Gastroesophageal sphincter (tissue), 3 donors: ENCODE data around the gene WDFY3.

Experiments
- EP300 ChIP-seq: sonication (generic); formaldehyde crosslinking; IDR thresholded peaks from one replicate; pipeline ENCODE4 v1.6.1; 2017; ENCODE audit warnings: antibody characterized with exemption, mild to moderate bottlenecking
- POLR2A ChIP-seq, 2 donors: fragments of 450-650 bp; IDR thresholded peaks; one replicate each; pipeline ENCODE4 v1.6.1; 2017; ENCODE audit warnings: antibody characterized with exemption in 2 of 2, mild to moderate bottlenecking in 2 of 2, moderate library complexity in 1 of 2
- POLR2AphosphoS5 ChIP-seq: sonication (generic); formaldehyde crosslinking; IDR thresholded peaks from one replicate; pipeline ENCODE4 v1.6.1; 2017; ENCODE audit warnings: antibody characterized with exemption
- TF ChIP-seq, protein P1 (sequence below), 4 experiments: fragments of 200-600 bp in 2 of 4; fragments of 450-650 bp in 2 of 4; sonication (generic) in 1 of 4; IDR thresholded peaks; one replicate each; pipeline ENCODE4 v1.5.1; 2017 to 2019; ENCODE audit warnings: antibody characterized with exemption in 4 of 4, mild to moderate bottlenecking in 2 of 4, moderate library complexity in 2 of 4

DNA sequence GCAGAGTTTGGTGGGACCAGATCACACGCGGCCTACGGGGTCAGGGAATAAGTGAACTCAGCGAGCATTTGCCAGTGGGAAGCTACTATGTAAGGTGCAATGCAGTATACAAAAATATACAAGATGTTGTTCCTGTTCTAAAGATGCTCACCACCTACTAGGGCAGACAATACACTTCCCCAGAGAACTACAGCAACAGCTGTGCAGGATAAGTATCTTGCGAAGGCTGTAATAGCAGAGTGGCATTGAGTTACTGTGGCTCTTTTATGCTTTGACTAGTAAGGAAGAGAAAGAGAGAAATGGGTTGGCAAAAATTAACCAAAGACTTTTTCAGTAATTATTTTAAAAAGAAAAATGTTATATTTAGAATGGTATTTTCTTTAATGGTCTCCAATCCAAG lies 322.4 kb downstream of the WDFY3 start:
- TF ChIP-seq, protein P1, sequence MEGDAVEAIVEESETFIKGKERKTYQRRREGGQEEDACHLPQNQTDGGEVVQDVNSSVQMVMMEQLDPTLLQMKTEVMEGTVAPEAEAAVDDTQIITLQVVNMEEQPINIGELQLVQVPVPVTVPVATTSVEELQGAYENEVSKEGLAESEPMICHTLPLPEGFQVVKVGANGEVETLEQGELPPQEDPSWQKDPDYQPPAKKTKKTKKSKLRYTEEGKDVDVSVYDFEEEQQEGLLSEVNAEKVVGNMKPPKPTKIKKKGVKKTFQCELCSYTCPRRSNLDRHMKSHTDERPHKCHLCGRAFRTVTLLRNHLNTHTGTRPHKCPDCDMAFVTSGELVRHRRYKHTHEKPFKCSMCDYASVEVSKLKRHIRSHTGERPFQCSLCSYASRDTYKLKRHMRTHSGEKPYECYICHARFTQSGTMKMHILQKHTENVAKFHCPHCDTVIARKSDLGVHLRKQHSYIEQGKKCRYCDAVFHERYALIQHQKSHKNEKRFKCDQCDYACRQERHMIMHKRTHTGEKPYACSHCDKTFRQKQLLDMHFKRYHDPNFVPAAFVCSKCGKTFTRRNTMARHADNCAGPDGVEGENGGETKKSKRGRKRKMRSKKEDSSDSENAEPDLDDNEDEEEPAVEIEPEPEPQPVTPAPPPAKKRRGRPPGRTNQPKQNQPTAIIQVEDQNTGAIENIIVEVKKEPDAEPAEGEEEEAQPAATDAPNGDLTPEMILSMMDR (IDR thresholded peaks at IDR 0.05): no peak
- no peak for TF ChIP-seq POLR2AphosphoS5
- TF ChIP-seq EP300: no peak
- no peak for TF ChIP-seq POLR2A (IDR thresholded peaks at IDR 0.05)
